ENCODE data around the gene MGA. TPM values are rescaled to one million over a fixed set of nuclear protein-coding genes. Genes with fewer than 3 reads are reported as not detected.

The MGA gene
- total RNA-seq, 2 donors from 2014 or later = 58.5 to 62.6 TPM

- WGBS, 2 experiments (ENCODE audit: insufficient coverage in 1 of 2, insufficient read length in 1 of 2) = 7 to 14% methylated on average over 10 to 21 of the region's 21 CpGs
- Histone ChIP-seq H3K4me1 (ENCODE audit: control insufficient read depth, insufficient read depth, low read length) (no peaks in the 10 kb centered on the region), H3K27ac (ENCODE audit: low read depth, low read length) (no peak overlapping the region), H3K27me3 (ENCODE audit: control insufficient read depth, insufficient read depth, low read length, poor library complexity, severe bottlenecking) (peaks cover 20% of the 10 kb centered on the region), H3K4me3 (ENCODE audit: low read length) (peak overlapping the region; percentile 93), H3K36me3 (ENCODE audit: control insufficient read depth, insufficient read depth, low read length) (no peaks in the 10 kb centered on the region), H3K9ac (ENCODE audit: extremely low read depth, low read length, poor library complexity, severe bottlenecking) (peak overlapping the region; percentile 73), H3K9me3 (ENCODE audit: control insufficient read depth, low read length) (no peaks in the 10 kb centered on the region)
- H3K4me3 Mint-ChIP-seq = peak overlapping the region; percentile 75
- H3K9me3 Mint-ChIP-seq = peaks cover 2% of the 10 kb centered on the region
- peaks cover 41% of the 10 kb centered on the region for H3K27me3 Mint-ChIP-seq (ENCODE audit: insufficient read depth)
- H3K27ac Mint-ChIP-seq = peak overlapping the region; percentile 94
- H3K4me1 Mint-ChIP-seq = peaks cover 12% of the 10 kb centered on the region
- no peak for TF ChIP-seq CTCF (conservative IDR thresholded peaks at IDR 0.05)
- H3K36me3 Mint-ChIP-seq (ENCODE audit: low read depth) = no peaks in the 10 kb centered on the region
- no peak for DNase-seq
These were observed 360 bp upstream of the MGA start for GRCh38 chr15:41659855-41660234.

- Histone ChIP-seq H3K9me3 (ENCODE audit: control insufficient read depth, low read length) (no peaks in the 10 kb centered on the region), H3K27me3 (ENCODE audit: control insufficient read depth, insufficient read depth, low read length, poor library complexity, severe bottlenecking) (peaks cover 20% of the 10 kb centered on the region), H3K4me3 (ENCODE audit: low read length) (peak overlapping the region; percentile 93), H3K9ac (ENCODE audit: extremely low read depth, low read length, poor library complexity, severe bottlenecking) (peak overlapping the region; percentile 73), H3K4me1 (ENCODE audit: control insufficient read depth, insufficient read depth, low read length) (no peaks in the 10 kb centered on the region), H3K36me3 (ENCODE audit: control insufficient read depth, insufficient read depth, low read length) (no peaks in the 10 kb centered on the region), H3K27ac (ENCODE audit: low read depth, low read length) (no peak overlapping the region)
- no peak for TF ChIP-seq CTCF (conservative IDR thresholded peaks at IDR 0.05)
- Mint-ChIP-seq H3K4me1 (peaks cover 12% of the 10 kb centered on the region), H3K36me3 (ENCODE audit: low read depth) (no peaks in the 10 kb centered on the region), H3K4me3 (peak overlapping the region; percentile 75), H3K9me3 (peaks cover 2% of the 10 kb centered on the region), H3K27me3 (ENCODE audit: insufficient read depth) (peaks cover 40% of the 10 kb centered on the region), H3K27ac (peak overlapping the region; percentile 75)
- no peak for DNase-seq
- 3 to 5% methylated on average over 5 to 8 of the region's 9 CpGs for WGBS, 2 experiments (ENCODE audit: insufficient coverage in 1 of 2, insufficient read length in 1 of 2)
These were observed 893 bp downstream of the MGA start for GRCh38 chr15:41661078-41661517.

GRCh38 chr15:41661518-41662225 lies 1.5 kb downstream of the MGA start:
- H3K4me1 Mint-ChIP-seq = peaks cover 11% of the 10 kb centered on the region
- DNase-seq = peak; percentile 93
- H3K9me3 Mint-ChIP-seq = peaks cover 2% of the 10 kb centered on the region
- Histone ChIP-seq H3K4me3 (ENCODE audit: low read length) (peak overlapping the region; percentile 93), H3K4me1 (ENCODE audit: control insufficient read depth, insufficient read depth, low read length) (no peaks in the 10 kb centered on the region), H3K27me3 (ENCODE audit: control insufficient read depth, insufficient read depth, low read length, poor library complexity, severe bottlenecking) (peaks cover 20% of the 10 kb centered on the region), H3K27ac (ENCODE audit: low read depth, low read length) (no peak overlapping the region), H3K9me3 (ENCODE audit: control insufficient read depth, low read length) (no peaks in the 10 kb centered on the region), H3K9ac (ENCODE audit: extremely low read depth, low read length, poor library complexity, severe bottlenecking) (peak overlapping the region; percentile 73), H3K36me3 (ENCODE audit: control insufficient read depth, insufficient read depth, low read length) (no peaks in the 10 kb centered on the region)
- peak overlapping the region; percentile 75 for H3K27ac Mint-ChIP-seq
- H3K4me3 Mint-ChIP-seq = peak overlapping the region; percentile 75
- peaks cover 37% of the 10 kb centered on the region for H3K27me3 Mint-ChIP-seq (ENCODE audit: insufficient read depth)
- WGBS, 2 experiments (ENCODE audit: insufficient coverage in 1 of 2, insufficient read length in 1 of 2) = 1% methylated on average over 36 to 44 of the region's 44 CpGs
- TF ChIP-seq CTCF (conservative IDR thresholded peaks at IDR 0.05) = no peak
- H3K36me3 Mint-ChIP-seq (ENCODE audit: low read depth) = no peaks in the 10 kb centered on the region
